CD14-positive monocyte (primary cell): Measurements from ENCODE around the gene MOB1B. TPM values are rescaled to one million over a fixed set of nuclear protein-coding genes. Genes with fewer than 3 reads are reported as not detected.

Source experiments
- DNase-seq, 3 donors: peaks; one replicate each; pipeline ENCODE4 v3.0.0-alpha.2; 2011 to 2022
- H2AFZ ChIP-seq: 2 replicates; pipeline ENCODE4 v1.6.0; 2012; ENCODE audit warnings: mild to moderate bottlenecking, low read depth, low read length, inconsistent platforms; ENCODE audit not compliant: insufficient read depth, poor library complexity, severe bottlenecking
- H3K27ac ChIP-seq, 2 donors: 1 replicate in 1 of 2; 2 replicates in 1 of 2; pipeline ENCODE4 v1.5.1; 2012 to 2013; ENCODE audit warnings: low read length in 2 of 2, control low read depth in 1 of 2, inconsistent platforms in 1 of 2, low read depth in 1 of 2, mild to moderate bottlenecking in 1 of 2
- H3K27me3 ChIP-seq, 2 donors: one replicate each; pipeline versions ENCODE4 v1.6.0 to v1.6.1; 2011 to 2013; ENCODE audit warnings: low read length in 2 of 2; ENCODE audit not compliant: control insufficient read depth in 2 of 2, insufficient read depth in 2 of 2
- H3K36me3 ChIP-seq, 2 donors: replicated peaks in 1 of 2; 1 replicate in 1 of 2; 2 replicates in 1 of 2; pipeline versions ENCODE4 v1.5.1 to v1.6.1; 2012 to 2013; ENCODE audit warnings: low read length in 2 of 2, control low read depth in 1 of 2, inconsistent platforms in 1 of 2, mild to moderate bottlenecking in 1 of 2; ENCODE audit not compliant: insufficient read depth in 2 of 2, control insufficient read depth in 1 of 2
- H3K4me1 ChIP-seq, 2 donors: 1 replicate in 1 of 2; 2 replicates in 1 of 2; pipeline versions ENCODE4 v1.5.1 to v1.6.1; 2012 to 2013; ENCODE audit warnings: low read length in 2 of 2, control low read depth in 1 of 2, inconsistent platforms in 1 of 2, mild to moderate bottlenecking in 1 of 2, moderate library complexity in 1 of 2; ENCODE audit not compliant: insufficient read depth in 2 of 2, control insufficient read depth in 1 of 2
- H3K4me2 ChIP-seq: replicated peaks from 2 replicates; pipeline ENCODE3; 2012; ENCODE audit warnings: low read length, moderate library complexity, mild to moderate bottlenecking; ENCODE audit not compliant: poor library complexity, severe bottlenecking; ENCODE audit errors: extremely low read depth
- H3K4me3 ChIP-seq, 3 experiments: fragments of 200-600 bp in 1 of 3; sonication (generic) in 1 of 3; replicated peaks in 1 of 3; 1 replicate in 2 of 3; 2 replicates in 1 of 3; pipeline ENCODE4 v1.5.1; 2011 to 2013; ENCODE audit warnings: low read length in 3 of 3, mild to moderate bottlenecking in 3 of 3, control low read depth in 2 of 3, low read depth in 2 of 3, inconsistent platforms in 1 of 3, moderate library complexity in 1 of 3
- H3K79me2 ChIP-seq: 2 replicates; pipeline ENCODE4 v1.6.0; 2012; ENCODE audit warnings: mild to moderate bottlenecking, control low read depth, inconsistent platforms, low read length, moderate library complexity; ENCODE audit not compliant: insufficient read depth
- H3K9ac ChIP-seq: 2 replicates; pipeline ENCODE4 v1.6.0; 2017; ENCODE audit warnings: low read length, mild to moderate bottlenecking; ENCODE audit not compliant: insufficient read depth, poor library complexity, severe bottlenecking
- H3K9me3 ChIP-seq, 2 donors: replicated peaks in 1 of 2; 1 replicate in 1 of 2; 2 replicates in 1 of 2; pipeline versions ENCODE4 v1.5.1 to v1.6.1; 2012 to 2013; ENCODE audit warnings: low read length in 2 of 2, control low read depth in 1 of 2; ENCODE audit not compliant: control insufficient read depth in 1 of 2, insufficient read depth in 1 of 2
- H4K20me1 ChIP-seq: 2 replicates; pipeline ENCODE4 v1.6.0; 2012; ENCODE audit warnings: mild to moderate bottlenecking, low read length, control low read depth, moderate library complexity; ENCODE audit not compliant: insufficient read depth
- H3K27ac Mint-ChIP-seq, 7 donors: one replicate each; pipeline ENCODE4 v1.8.0; 2020; ENCODE audit warnings: mild to moderate bottlenecking in 7 of 7, mixed read lengths in 7 of 7, moderate library complexity in 6 of 7, inconsistent platforms in 2 of 7
- H3K27me3 Mint-ChIP-seq, 3 donors: one replicate each; pipeline ENCODE4 v1.8.0; 2021 to 2022; ENCODE audit warnings: low read depth in 3 of 3, mild to moderate bottlenecking in 3 of 3, mixed read lengths in 3 of 3, moderate library complexity in 3 of 3, inconsistent platforms in 1 of 3
- H3K36me3 Mint-ChIP-seq, 2 donors: one replicate each; pipeline ENCODE4 v1.8.0; 2020; ENCODE audit warnings: mixed read lengths in 2 of 2, inconsistent platforms in 1 of 2, mild to moderate bottlenecking in 1 of 2
- H3K4me1 Mint-ChIP-seq: one replicate; pipeline ENCODE4 v1.8.0; 2020; ENCODE audit warnings: mild to moderate bottlenecking, mixed read lengths
- H3K4me3 Mint-ChIP-seq, 2 donors: one replicate each; pipeline ENCODE4 v1.8.0; 2020; ENCODE audit warnings: mild to moderate bottlenecking in 2 of 2, mixed read lengths in 2 of 2, moderate library complexity in 1 of 2
- H3K9me3 Mint-ChIP-seq, 7 donors: one replicate each; pipeline ENCODE4 v1.8.0; 2020 to 2022; ENCODE audit warnings: mixed read lengths in 7 of 7, mild to moderate bottlenecking in 6 of 7, moderate library complexity in 6 of 7, inconsistent platforms in 2 of 7
- CTCF ChIP-seq: fragments of 200-600 bp; IDR thresholded peaks from one replicate; pipeline ENCODE4 v1.8.0; 2022; ENCODE audit warnings: antibody characterized with exemption, mild to moderate bottlenecking
- WGBS: methylation state at CpG from one replicate; pipeline ENCODE4 v1.1.5; 2013; ENCODE audit warnings: missing lambda C conversion rate; ENCODE audit not compliant: insufficient coverage; 5-methylcytosine and 5-hydroxymethylcytosine counted together
- intact Hi-C, 2 donors: fragments of 100-400 bp; cut with micrococcal nuclease; formaldehyde crosslinking; loops; one replicate each; pipeline versions ENCODE4 v1.15.0 to v1.15.1; 2023
- polyA plus RNA-seq, 3 donors: library from polyadenylated mRNA; depleted of rRNA in 1 of 3; unstranded in 2 of 3; stranded (reverse) in 1 of 3; fragments of 300-500 nt in 2 of 3; fragments of >200 nt in 1 of 3; fragmentation: Illumina TruSeq in 2 of 3; gene quantifications; 1 replicate in 2 of 3; 2 replicates in 1 of 3; pipeline ENCODE4 v1.2.3, GENCODE V29; 2012 to 2021

The MOB1B gene
- polyA plus RNA-seq, 3 donors, result 3.9 to 10.7 (median 7.0) TPM

GRCh38 chr4:70992391-70992881 is 90.3 kb downstream of the MOB1B start:
- no peaks in the 10 kb centered on the region for H3K27me3 ChIP-seq
- no peaks in the 10 kb centered on the region for H3K9me3 ChIP-seq
- peak overlapping the region; percentile 89 for H3K4me2 ChIP-seq
- Mint-ChIP-seq H3K27ac (peak overlapping the region in 2 of 7 donors; percentile 84 to 92), H3K36me3 (peaks cover 0 to 2% of the 10 kb centered on the region in 2 donors), H3K9me3 (no peaks in the 10 kb centered on the region), H3K4me3 (peak overlapping the region in 1 of 2 donors; percentile 7), H3K27me3 (no peaks in the 10 kb centered on the region), H3K4me1 (peaks cover 44% of the 10 kb centered on the region)
- H3K36me3 ChIP-seq, result no peaks in the 10 kb centered on the region
- no peak overlapping the region for H3K9ac ChIP-seq
- peak overlapping the region; percentile 98 for H2AFZ ChIP-seq
- 87% methylated on average over 4 of the region's 5 CpGs for WGBS
- TF ChIP-seq CTCF, result no peak
- H3K27ac ChIP-seq, result peak overlapping the region in 1 of 2 donors; percentile 92
- peaks cover 35% of the 10 kb centered on the region for H4K20me1 ChIP-seq
- H3K4me1 ChIP-seq, result peaks cover 43 to 45% of the 10 kb centered on the region in 2 donors
- peak overlapping the region in 1 of 3 experiments; percentile 92 for H3K4me3 ChIP-seq
- DNase-seq, result no peak
- peaks cover 50% of the 10 kb centered on the region for H3K79me2 ChIP-seq
- intact Hi-C loops, result loop anchor here (5.0 to 10.0 kb wide), 4 partner anchors 45 to 155 kb away; partner anchors contain the start of genes GRSF1 (in 1 of the 2) and MOB1B (in 1 of the 2)

GRCh38 chr4:70993181-70994068 is 91.3 kb downstream of the MOB1B start, which contains the start of gene DCK:
Gene DCK, plus strand, starts transcription at chr4:70993649. Its CDS starts 187 bp downstream, at chr4:70993836.
- Histone ChIP-seq H3K36me3 (peaks cover 1% of the 10 kb centered on the region in 2 donors), H3K9me3 (no peaks in the 10 kb centered on the region), H3K27ac (peak within 1 kb of the TSS; percentile 76 to 92), H4K20me1 (peaks cover 44% of the 10 kb centered on the region), H3K4me2 (peak within 1 kb of the TSS; percentile 89), H3K27me3 (no peaks in the 10 kb centered on the region), H3K4me1 (peaks cover 49 to 51% of the 10 kb centered on the region in 2 donors), H2AFZ (peak within 1 kb of the TSS; percentile 98), H3K9ac (peak within 1 kb of the TSS; percentile 84), H3K4me3 (peak within 1 kb of the TSS; percentile 68 to 99 (median 92)), H3K79me2 (peaks cover 60% of the 10 kb centered on the region)
- DNase-seq, result peak; percentile 81 to 86 (median 81)
- H3K4me1 Mint-ChIP-seq, result peaks cover 48% of the 10 kb centered on the region
- peak within 1 kb of the TSS; percentile 92 to 95 for H3K4me3 Mint-ChIP-seq
- WGBS, result under 1% methylated on average over 73 of the region's 74 CpGs
- TF ChIP-seq CTCF, result no peak
- no peaks in the 10 kb centered on the region for H3K27me3 Mint-ChIP-seq
- intact Hi-C loops, result loop anchor here (5.0 to 10.0 kb wide), 4 partner anchors 46 to 156 kb away; partner anchors contain the start of genes GRSF1 (in 1 of the 2) and MOB1B (in 1 of the 2)
- H3K36me3 Mint-ChIP-seq, result peaks cover under 1 to 3% of the 10 kb centered on the region in 2 donors
- no peaks in the 10 kb centered on the region for H3K9me3 Mint-ChIP-seq
- peak within 1 kb of the TSS; percentile 84 to 96 (median 88) for H3K27ac Mint-ChIP-seq
